Measurements from ENCODE around the gene KNSTRN. TPM values are rescaled to one million over a fixed set of nuclear protein-coding genes. Genes with fewer than 3 reads are reported as not detected.

KNSTRN gene
- total RNA-seq, 1 donor from 2014 or later: 36.8 TPM

GRCh38 chr15:40345867-40346578 lies 36.5 kb upstream of the KNSTRN start:
- no peak for DNase-seq

- DNase-seq: no peak
These were observed 35.7 kb upstream of the KNSTRN start for GRCh38 chr15:40346579-40347558.

- DNase-seq: no peak
These were observed 34.7 kb upstream of the KNSTRN start for GRCh38 chr15:40347559-40348473.

- DNase-seq: no peak
These were observed 34.0 kb upstream of the KNSTRN start for GRCh38 chr15:40348474-40348870.

GRCh38 chr15:40349163-40349562 lies 33.4 kb upstream of the KNSTRN start:
- DNase-seq: no peak

GRCh38 chr15:40352281-40352901 lies 30.1 kb upstream of the KNSTRN start:
- no peak for DNase-seq

- no peak for DNase-seq
These were observed 28.8 kb upstream of the KNSTRN start for GRCh38 chr15:40353697-40354096.

- peak; percentile 39 for DNase-seq
These were observed 27.9 kb upstream of the KNSTRN start for GRCh38 chr15:40354408-40355171.

GRCh38 chr15:40355976-40356585 lies 26.4 kb upstream of the KNSTRN start:
- no peak for DNase-seq

GRCh38 chr15:40357246-40357645 lies 25.3 kb upstream of the KNSTRN start:
- no peak for DNase-seq

GRCh38 chr15:40357723-40358470 lies 24.6 kb upstream of the KNSTRN start, which contains the start of gene DISP2:
Gene DISP2 (plus strand): TSS chr15:40358219. CDS start chr15:40358322, 103 bp downstream.
- DNase-seq: peak; percentile 86

GRCh38 chr15:40358471-40359353 lies 23.8 kb upstream of the KNSTRN start:
- no peak for DNase-seq

- DNase-seq: no peak
These were observed 22.5 kb upstream of the KNSTRN start for GRCh38 chr15:40360015-40360414.

- DNase-seq: no peak
These were observed 20.9 kb upstream of the KNSTRN start for GRCh38 chr15:40361640-40362039.

GRCh38 chr15:40363611-40364010 lies 18.9 kb upstream of the KNSTRN start:
- DNase-seq: no peak

- no peak for DNase-seq
These were observed 18.3 kb upstream of the KNSTRN start for GRCh38 chr15:40364251-40364650.

- DNase-seq: no peak
These were observed 17.5 kb upstream of the KNSTRN start for GRCh38 chr15:40365016-40365415.

GRCh38 chr15:40365624-40366456 lies 16.7 kb upstream of the KNSTRN start:
- no peak for DNase-seq
